HG03442 (cell line): ENCODE data around the gene PITRM1.

ENCODE experiments used
- ATAC-seq: cut with Tn5 transposase; IDR thresholded peaks from one replicate; pipeline ENCODE4 v1.9.1; 2021; ENCODE audit warnings: mild to moderate bottlenecking, moderate library complexity; ENCODE audit not compliant: unreplicated experiment

The PITRM1 gene

GRCh38 chr10:3140280-3140679, 32.3 kb downstream of the PITRM1 start:
- ATAC-seq, result no peak

- no peak for ATAC-seq
These were observed 33.2 kb downstream of the PITRM1 start for GRCh38 chr10:3139216-3139910.

- ATAC-seq, result no peak
These were observed 34.4 kb downstream of the PITRM1 start for GRCh38 chr10:3137958-3138726.

GRCh38 chr10:3136763-3137611, 35.6 kb downstream of the PITRM1 start:
- ATAC-seq, result no peak

GRCh38 chr10:3136336-3136735, 36.2 kb downstream of the PITRM1 start:
- no peak for ATAC-seq

- ATAC-seq, result no peak
These were observed 37.6 kb downstream of the PITRM1 start for GRCh38 chr10:3135006-3135405.

- ATAC-seq, result no peak
These were observed 38.6 kb downstream of the PITRM1 start for GRCh38 chr10:3133948-3134347.

- ATAC-seq, result no peak
These were observed 40.3 kb downstream of the PITRM1 start for GRCh38 chr10:3132036-3133025.

GRCh38 chr10:3131098-3131497, 41.5 kb downstream of the PITRM1 start:
- ATAC-seq, result no peak

- ATAC-seq, result no peak
These were observed 42.8 kb downstream of the PITRM1 start for GRCh38 chr10:3129581-3130340.

GRCh38 chr10:3128379-3129130, 44.0 kb downstream of the PITRM1 start:
- no peak for ATAC-seq

GRCh38 chr10:3127921-3128320, 44.7 kb downstream of the PITRM1 start:
- ATAC-seq, result no peak

GRCh38 chr10:3126741-3127346, 45.7 kb downstream of the PITRM1 start:
- ATAC-seq, result no peak

GRCh38 chr10:3126249-3126648, 46.3 kb downstream of the PITRM1 start:
- no peak for ATAC-seq

GRCh38 chr10:3125527-3126170, 46.9 kb downstream of the PITRM1 start:
- no peak for ATAC-seq

- ATAC-seq, result no peak
These were observed 48.0 kb downstream of the PITRM1 start for GRCh38 chr10:3124412-3125175.
